Thoracic aorta (tissue), 2 donors: ENCODE results near the gene SETD1A. TPM values are rescaled to one million over a fixed set of nuclear protein-coding genes. Genes with fewer than 3 reads are reported as not detected.

ENCODE experiments used
- ATAC-seq: fragments of 150-250 bp; one replicate; pipeline ENCODE4 v1.8.0; 2017; ENCODE audit warnings: low read depth; ENCODE audit not compliant: insufficient number of reproducible peaks, low FRiP score
- DNase-seq: peaks from one replicate; pipeline ENCODE4 v3.0.0-alpha.2; 2020; ENCODE audit warnings: low spot score
- H3K27ac ChIP-seq, 2 donors: fragments of 200-600 bp; sonication (generic); 1 replicate in 1 of 2; 2 replicates in 1 of 2; pipeline ENCODE4 v1.5.1; 2016; ENCODE audit warnings: mild to moderate bottlenecking in 2 of 2, moderate library complexity in 2 of 2
- H3K27me3 ChIP-seq: fragments of 200-600 bp; sonication (generic); replicated peaks from 2 replicates; pipeline ENCODE4 v1.6.0; 2016; ENCODE audit warnings: mild to moderate bottlenecking; ENCODE audit not compliant: insufficient read depth
- H3K36me3 ChIP-seq: fragments of 200-600 bp; sonication (generic); one replicate; pipeline ENCODE4 v1.5.1; 2016
- H3K4me1 ChIP-seq, 2 donors: fragments of 200-600 bp; sonication (generic); 1 replicate in 1 of 2; 2 replicates in 1 of 2; pipeline versions ENCODE4 v1.5.1 to v1.6.0; 2016; ENCODE audit warnings: low read depth in 2 of 2, mild to moderate bottlenecking in 1 of 2; ENCODE audit not compliant: control insufficient read depth in 1 of 2
- H3K4me3 ChIP-seq: fragments of 200-600 bp; sonication (generic); 2 replicates; pipeline ENCODE4 v1.5.1; 2016; ENCODE audit warnings: mild to moderate bottlenecking
- H3K9me3 ChIP-seq: fragments of 200-600 bp; sonication (generic); 2 replicates; pipeline ENCODE4 v1.5.1; 2016
- total RNA-seq, 2 donors: library from RNA; depleted of rRNA; stranded (reverse); fragments of >200 nt; gene quantifications; one replicate each; pipeline versions ENCODE4 v1.1.0 to v1.2.3, GENCODE V29; 2016
- TF ChIP-seq, protein P1 (sequence below): fragments of 200-600 bp; sonication (generic); IDR thresholded peaks from one replicate; pipeline ENCODE4 v1.5.1; 2019; ENCODE audit warnings: antibody characterized with exemption

SETD1A gene
- total RNA-seq, 2 donors from 2014 or later = 7.4 to 14.6 TPM

DNA sequence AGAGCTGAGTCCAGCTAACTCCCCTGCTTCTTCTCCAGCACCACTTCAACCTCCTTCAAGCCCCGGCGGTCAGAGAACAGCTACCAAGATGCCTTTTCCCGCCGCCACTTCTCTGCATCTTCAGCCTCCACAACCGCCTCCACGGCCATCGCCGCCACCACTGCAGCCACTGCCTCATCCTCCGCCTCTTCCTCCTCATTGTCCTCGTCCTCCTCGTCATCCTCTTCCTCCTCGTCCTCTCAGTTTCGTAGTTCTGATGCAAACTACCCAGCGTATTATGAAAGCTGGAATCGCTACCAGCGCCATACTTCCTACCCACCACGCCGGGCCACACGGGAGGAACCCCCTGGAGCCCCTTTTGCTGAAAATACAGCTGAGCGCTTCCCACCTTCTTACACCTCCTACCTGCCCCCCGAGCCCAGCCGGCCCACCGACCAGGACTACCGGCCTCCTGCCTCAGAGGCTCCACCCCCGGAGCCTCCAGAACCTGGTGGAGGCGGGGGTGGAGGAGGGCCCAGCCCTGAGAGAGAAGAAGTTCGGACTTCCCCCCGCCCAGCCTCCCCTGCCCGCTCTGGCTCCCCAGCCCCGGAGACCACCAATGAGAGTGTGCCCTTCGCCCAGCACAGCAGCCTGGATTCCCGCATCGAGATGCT lies 7.1 kb downstream of the SETD1A start:
- Histone ChIP-seq H3K9me3 (no peaks in the 10 kb centered on the region), H3K27ac (no peak overlapping the region), H3K36me3 (peaks cover 75% of the 10 kb centered on the region), H3K4me1 (peaks cover 0 to 3% of the 10 kb centered on the region in 2 donors), H3K27me3 (no peaks in the 10 kb centered on the region), H3K4me3 (no peak overlapping the region)
- ATAC-seq (no peak), DNase-seq (no peak)
- TF ChIP-seq, protein P1, sequence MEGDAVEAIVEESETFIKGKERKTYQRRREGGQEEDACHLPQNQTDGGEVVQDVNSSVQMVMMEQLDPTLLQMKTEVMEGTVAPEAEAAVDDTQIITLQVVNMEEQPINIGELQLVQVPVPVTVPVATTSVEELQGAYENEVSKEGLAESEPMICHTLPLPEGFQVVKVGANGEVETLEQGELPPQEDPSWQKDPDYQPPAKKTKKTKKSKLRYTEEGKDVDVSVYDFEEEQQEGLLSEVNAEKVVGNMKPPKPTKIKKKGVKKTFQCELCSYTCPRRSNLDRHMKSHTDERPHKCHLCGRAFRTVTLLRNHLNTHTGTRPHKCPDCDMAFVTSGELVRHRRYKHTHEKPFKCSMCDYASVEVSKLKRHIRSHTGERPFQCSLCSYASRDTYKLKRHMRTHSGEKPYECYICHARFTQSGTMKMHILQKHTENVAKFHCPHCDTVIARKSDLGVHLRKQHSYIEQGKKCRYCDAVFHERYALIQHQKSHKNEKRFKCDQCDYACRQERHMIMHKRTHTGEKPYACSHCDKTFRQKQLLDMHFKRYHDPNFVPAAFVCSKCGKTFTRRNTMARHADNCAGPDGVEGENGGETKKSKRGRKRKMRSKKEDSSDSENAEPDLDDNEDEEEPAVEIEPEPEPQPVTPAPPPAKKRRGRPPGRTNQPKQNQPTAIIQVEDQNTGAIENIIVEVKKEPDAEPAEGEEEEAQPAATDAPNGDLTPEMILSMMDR = no peak

DNA sequence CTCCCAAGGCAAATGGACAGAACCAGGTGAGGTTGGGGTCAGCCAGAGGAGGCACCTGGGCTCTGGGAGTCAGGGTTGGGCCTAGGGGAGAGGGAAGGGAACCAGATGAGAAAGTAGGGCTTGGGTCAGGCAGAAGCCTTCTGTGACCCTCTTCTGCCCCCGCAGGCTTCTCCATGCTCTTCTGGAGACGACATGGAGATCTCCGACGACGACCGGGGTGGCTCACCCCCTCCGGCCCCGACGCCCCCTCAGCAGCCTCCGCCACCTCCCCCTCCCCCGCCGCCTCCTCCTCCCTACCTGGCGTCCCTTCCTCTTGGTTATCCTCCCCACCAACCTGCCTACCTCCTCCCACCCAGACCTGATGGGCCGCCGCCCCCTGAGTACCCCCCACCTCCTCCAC lies 7.9 kb downstream of the SETD1A start:
- peaks cover 73% of the 10 kb centered on the region for H3K36me3 ChIP-seq
- TF ChIP-seq, protein P1 = no peak
- H3K4me1 ChIP-seq = no peaks in the 10 kb centered on the region
- H3K9me3 ChIP-seq = no peaks in the 10 kb centered on the region
- no peaks in the 10 kb centered on the region for H3K27me3 ChIP-seq
- DNase-seq = no peak
- no peak overlapping the region for H3K4me3 ChIP-seq
- ATAC-seq = no peak
- no peak overlapping the region for H3K27ac ChIP-seq

DNA sequence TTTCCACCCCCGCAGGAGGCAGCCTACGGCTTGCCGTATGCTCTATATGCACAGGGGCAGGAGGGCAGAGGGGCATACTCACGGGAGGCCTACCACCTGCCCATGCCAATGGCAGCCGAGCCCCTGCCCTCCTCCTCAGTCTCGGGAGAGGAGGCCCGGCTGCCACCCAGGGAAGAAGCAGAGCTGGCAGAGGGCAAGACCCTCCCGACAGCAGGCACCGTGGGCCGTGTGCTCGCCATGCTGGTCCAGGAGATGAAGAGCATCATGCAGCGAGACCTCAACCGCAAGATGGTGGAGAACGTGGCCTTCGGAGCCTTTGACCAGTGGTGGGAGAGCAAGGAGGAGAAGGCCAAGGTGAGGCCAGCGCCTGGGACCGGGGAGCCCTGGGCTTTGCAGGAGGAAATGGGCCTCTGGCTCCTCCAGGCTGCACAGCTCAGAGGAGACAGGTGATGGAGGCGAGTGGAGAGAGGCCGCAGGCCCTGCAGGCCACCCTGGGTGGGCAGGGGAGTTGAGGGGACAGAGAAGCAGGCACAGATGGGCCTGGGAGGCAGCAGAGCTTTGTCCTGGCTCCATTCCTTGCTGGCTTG lies 8.6 kb downstream of the SETD1A start:
- ATAC-seq (no peak), DNase-seq (no peak)
- Histone ChIP-seq H3K4me3 (no peak overlapping the region), H3K4me1 (no peaks in the 10 kb centered on the region), H3K27me3 (no peaks in the 10 kb centered on the region), H3K27ac (no peak overlapping the region), H3K36me3 (peaks cover 75% of the 10 kb centered on the region), H3K9me3 (no peaks in the 10 kb centered on the region)
- TF ChIP-seq, protein P1 = no peak

DNA sequence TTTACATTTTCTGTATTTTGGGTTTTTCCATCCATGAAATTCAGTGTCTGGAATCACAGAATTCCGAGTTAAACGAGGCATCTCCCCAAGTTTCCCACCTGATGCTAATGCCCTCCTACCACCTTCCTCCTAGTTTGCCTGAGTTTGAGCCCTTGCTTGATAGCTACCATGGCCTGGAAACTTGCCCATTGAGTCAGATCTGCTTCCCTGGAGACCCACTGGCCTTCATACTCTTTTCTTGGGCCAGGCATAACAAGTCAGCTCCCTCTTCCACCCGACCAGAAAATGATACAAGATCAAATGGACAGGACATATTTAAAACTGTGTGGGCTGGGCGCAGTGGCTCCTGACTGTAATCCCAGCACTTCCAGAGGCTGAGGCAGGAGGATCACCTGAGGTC lies 10.2 kb downstream of the SETD1A start:
- no peak for ATAC-seq
- H3K27ac ChIP-seq = no peak overlapping the region
- H3K27me3 ChIP-seq = no peaks in the 10 kb centered on the region
- H3K36me3 ChIP-seq = peaks cover 76% of the 10 kb centered on the region
- no peaks in the 10 kb centered on the region for H3K4me1 ChIP-seq
- DNase-seq = no peak
- TF ChIP-seq, protein P1 = no peak
- no peak overlapping the region for H3K4me3 ChIP-seq
- no peaks in the 10 kb centered on the region for H3K9me3 ChIP-seq

DNA sequence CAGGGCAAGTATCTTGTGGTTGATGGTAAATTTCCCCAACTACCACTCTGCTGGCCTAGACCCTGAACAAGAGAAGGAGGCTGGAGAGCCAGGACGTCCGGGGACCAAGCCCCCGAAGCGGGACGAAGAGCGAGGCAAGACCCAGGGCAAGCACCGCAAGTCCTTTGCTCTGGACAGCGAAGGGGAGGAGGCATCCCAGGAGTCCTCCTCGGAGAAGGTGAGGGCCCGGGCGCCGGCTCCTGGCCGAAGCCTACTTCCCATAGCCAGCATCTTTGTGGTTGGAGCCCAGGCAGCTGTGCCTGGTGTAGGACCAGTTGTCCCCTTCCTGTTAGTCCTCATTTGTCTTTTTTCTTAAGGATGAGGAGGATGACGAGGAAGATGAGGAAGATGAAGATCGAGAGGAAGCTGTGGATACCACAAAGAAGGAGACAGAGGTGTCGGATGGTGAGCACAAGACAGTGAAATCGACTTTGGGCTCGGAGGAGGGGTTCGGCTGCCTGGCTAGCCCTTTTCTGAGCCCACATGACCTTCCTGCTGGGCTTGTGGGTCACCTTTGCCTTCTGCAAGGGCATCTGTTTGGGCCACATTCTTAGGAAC lies 11.8 kb downstream of the SETD1A start:
- H3K9me3 ChIP-seq = no peaks in the 10 kb centered on the region
- H3K36me3 ChIP-seq = peaks cover 82% of the 10 kb centered on the region
- TF ChIP-seq, protein P1 = no peak
- no peak overlapping the region for H3K4me3 ChIP-seq
- ATAC-seq (no peak), DNase-seq (no peak)
- H3K4me1 ChIP-seq = no peaks in the 10 kb centered on the region
- no peaks in the 10 kb centered on the region for H3K27me3 ChIP-seq
- H3K27ac ChIP-seq = no peak overlapping the region
